ENCODE data around the gene CNTLN.
"Not testable (repeated sequence)": the region's sequence is repeated elsewhere in the genome, so short reads cannot be mapped to it uniquely, and the experiment has no call there.

CNTLN gene

GRCh38 chr9:17165764-17166163 lies 30.9 kb downstream of the CNTLN start:
- Histone ChIP-seq H3K9me2 (ENCODE audit: low read depth, low read length) (no peaks in the 10 kb centered on the region), H3K79me2 (ENCODE audit: insufficient read depth, low read length) (no peaks in the 10 kb centered on the region), H3K27ac (ENCODE audit: low read depth, low read length, poor library complexity, severe bottlenecking) (no peak overlapping the region), H4K20me1 (ENCODE audit: insufficient read depth, low read length) (no peaks in the 10 kb centered on the region), H3K9me3 (ENCODE audit: low read length) (0 out of 2 replicates have a peak, but pooled peaks cover 3% of the 10 kb centered on the region), H3K9ac (ENCODE audit: low read length) (no peak overlapping the region), H3K27me3 (ENCODE audit: insufficient read depth, low read length) (no peaks in the 10 kb centered on the region), H3F3A (ENCODE audit: insufficient read depth, low read length) (no peaks in the 10 kb centered on the region), H3K4me2 (ENCODE audit: low read length) (no peak overlapping the region), H2AFZ (ENCODE audit: low read length) (no peak overlapping the region), H3K4me1 (ENCODE audit: insufficient read depth, low read length, severe bottlenecking) (no peaks in the 10 kb centered on the region), H3K4me3 (ENCODE audit: low read depth, low read length, poor library complexity, severe bottlenecking) (no peak overlapping the region), H3K36me3 (ENCODE audit: insufficient read depth, low read length) (no peaks in the 10 kb centered on the region)
- TF ChIP-seq CTCF (IDR thresholded peaks at IDR 0.05; ENCODE audit: low read length), result no peak

GRCh38 chr9:17166346-17166745 lies 31.5 kb downstream of the CNTLN start:
- no peak for TF ChIP-seq EZH2 (IDR thresholded peaks at IDR 0.05; ENCODE audit: borderline replicate concordance, low read length)
- no peak for TF ChIP-seq CTCF (IDR thresholded peaks at IDR 0.05; ENCODE audit: low read length)
- Histone ChIP-seq H3K9me3 (ENCODE audit: low read length) (0 out of 2 replicates have a peak, but pooled peaks cover 3% of the 10 kb centered on the region), H3K4me1 (ENCODE audit: insufficient read depth, low read length, severe bottlenecking) (no peaks in the 10 kb centered on the region), H3K4me3 (ENCODE audit: low read depth, low read length, poor library complexity, severe bottlenecking) (no peak overlapping the region), H3F3A (ENCODE audit: insufficient read depth, low read length) (no peaks in the 10 kb centered on the region), H4K20me1 (ENCODE audit: insufficient read depth, low read length) (no peaks in the 10 kb centered on the region), H3K27ac (ENCODE audit: low read depth, low read length, poor library complexity, severe bottlenecking) (no peak overlapping the region), H3K79me2 (ENCODE audit: insufficient read depth, low read length) (no peaks in the 10 kb centered on the region), H3K9me2 (ENCODE audit: low read depth, low read length) (no peaks in the 10 kb centered on the region), H3K4me2 (ENCODE audit: low read length) (no peak overlapping the region), H2AFZ (ENCODE audit: low read length) (no peak overlapping the region), H3K36me3 (ENCODE audit: insufficient read depth, low read length) (no peaks in the 10 kb centered on the region), H3K9ac (ENCODE audit: low read length) (no peak overlapping the region), H3K27me3 (ENCODE audit: insufficient read depth, low read length) (no peaks in the 10 kb centered on the region)

GRCh38 chr9:17171309-17172094 lies 36.7 kb downstream of the CNTLN start:
- no peak overlapping the region for H3K27ac ChIP-seq (ENCODE audit: low read depth, low read length, poor library complexity, severe bottlenecking)
- H3K4me3 ChIP-seq (ENCODE audit: low read depth, low read length, poor library complexity, severe bottlenecking), result no peak overlapping the region
- H3K9me3 ChIP-seq (ENCODE audit: low read length), result 0 out of 2 replicates have a peak, but pooled peaks cover 3% of the 10 kb centered on the region
- TF ChIP-seq CTCF (IDR thresholded peaks at IDR 0.05; ENCODE audit: low read length) (no peak), EZH2 (IDR thresholded peaks at IDR 0.05; ENCODE audit: borderline replicate concordance, low read length) (no peak)
- H4K20me1 ChIP-seq (ENCODE audit: insufficient read depth, low read length), result no peaks in the 10 kb centered on the region
- no peaks in the 10 kb centered on the region for H3K36me3 ChIP-seq (ENCODE audit: insufficient read depth, low read length)
- H3K4me1 ChIP-seq (ENCODE audit: insufficient read depth, low read length, severe bottlenecking), result no peaks in the 10 kb centered on the region
- no peaks in the 10 kb centered on the region for H3K79me2 ChIP-seq (ENCODE audit: insufficient read depth, low read length)
- no peak overlapping the region for H3K9ac ChIP-seq (ENCODE audit: low read length)
- no peaks in the 10 kb centered on the region for H3K9me2 ChIP-seq (ENCODE audit: low read depth, low read length)
- no peak overlapping the region for H3K4me2 ChIP-seq (ENCODE audit: low read length)
- no peaks in the 10 kb centered on the region for H3F3A ChIP-seq (ENCODE audit: insufficient read depth, low read length)
- H3K27me3 ChIP-seq (ENCODE audit: insufficient read depth, low read length), result no peaks in the 10 kb centered on the region
- H2AFZ ChIP-seq (ENCODE audit: low read length), result no peak overlapping the region

- H3K9me2 ChIP-seq (ENCODE audit: low read depth, low read length); H3K36me3 ChIP-seq (ENCODE audit: insufficient read depth, low read length); H3K4me3 ChIP-seq (ENCODE audit: low read depth, low read length, poor library complexity, severe bottlenecking); H3K79me2 ChIP-seq (ENCODE audit: insufficient read depth, low read length); H2AFZ ChIP-seq (ENCODE audit: low read length); H3K9me3 ChIP-seq (ENCODE audit: low read length); H3K9ac ChIP-seq (ENCODE audit: low read length); H4K20me1 ChIP-seq (ENCODE audit: insufficient read depth, low read length); H3F3A ChIP-seq (ENCODE audit: insufficient read depth, low read length); H3K4me1 ChIP-seq (ENCODE audit: insufficient read depth, low read length, severe bottlenecking); H3K27ac ChIP-seq (ENCODE audit: low read depth, low read length, poor library complexity, severe bottlenecking); H3K4me2 ChIP-seq (ENCODE audit: low read length); H3K27me3 ChIP-seq (ENCODE audit: insufficient read depth, low read length): not testable (repeated sequence)
Measured at GRCh38 chr9:17177496-17177895, 42.7 kb downstream of the CNTLN start.

Measured in OCI-LY1 (cell line).